ENCODE results near the gene GBF1. TPM values are rescaled to one million over a fixed set of nuclear protein-coding genes. Genes with fewer than 3 reads are reported as not detected.

The GBF1 gene
- total and polyA plus RNA-seq, 2 of the 13 experiments (the other 11 are each of a cell fraction or from before 2014, with no cell fraction given): 17.1 to 21.9 TPM

GRCh38 chr10:102419269-102420180 is 174.2 kb downstream of the GBF1 start (continued):
- no peak for TF ChIP-seq ATF1 (CRISPR knock-in tag; IDR thresholded peaks at IDR 0.05)
- TF ChIP-seq SRSF1 (optimal IDR thresholded peaks at IDR 0.05; ENCODE audit: low read depth, low read length): no peak
- no peak for TF ChIP-seq ZFP36L1 (CRISPR knock-in tag; IDR thresholded peaks at IDR 0.05)
- TF ChIP-seq FUBP1 (CRISPR knock-in tag; IDR thresholded peaks at IDR 0.05; ENCODE audit: borderline replicate concordance): no peak
- no peak for TF ChIP-seq BRD4 (CRISPR knock-in tag; IDR thresholded peaks at IDR 0.05)
- TF ChIP-seq FOXJ3 (CRISPR knock-in tag; IDR thresholded peaks at IDR 0.05; ENCODE audit: borderline replicate concordance): no peak
- TF ChIP-seq SCMH1 (CRISPR knock-in tag; IDR thresholded peaks at IDR 0.05; ENCODE audit: borderline replicate concordance): no peak
- TF ChIP-seq ZFP91 (CRISPR knock-in tag; IDR thresholded peaks at IDR 0.05; ENCODE audit: borderline replicate concordance): peak; percentile 73
- TF ChIP-seq GRHL1 (CRISPR knock-in tag; conservative IDR thresholded peaks at IDR 0.05): no peak
- TF ChIP-seq ZNF337 (CRISPR knock-in tag; IDR thresholded peaks at IDR 0.05; ENCODE audit: borderline replicate concordance, low read depth): no peak
- TF ChIP-seq ZBTB42 (CRISPR knock-in tag; IDR thresholded peaks at IDR 0.05): no peak
- no peak for TF ChIP-seq TCF7L2 (IDR thresholded peaks at IDR 0.05; ENCODE audit: low read depth, low read length)
- no peak for TF ChIP-seq SRF (IDR thresholded peaks at IDR 0.05; ENCODE audit: low read depth, low read length)
- TF ChIP-seq LRRFIP1 (CRISPR knock-in tag; conservative IDR thresholded peaks at IDR 0.05): no peak
- no peak for TF ChIP-seq RFX1 (IDR thresholded peaks at IDR 0.05)
- TF ChIP-seq ZSCAN25 (CRISPR knock-in tag; IDR thresholded peaks at IDR 0.05): no peak
- TF ChIP-seq ELF3 (CRISPR knock-in tag; IDR thresholded peaks at IDR 0.05): no peak; the same call in 1 of the 2 replicates
- TF ChIP-seq ARID3A (IDR thresholded peaks at IDR 0.05; ENCODE audit: low read depth, low read length): no peak
- no peak for TF ChIP-seq PAWR (CRISPR knock-in tag; IDR thresholded peaks at IDR 0.05; ENCODE audit: borderline replicate concordance)
- TF ChIP-seq ZNF607 (CRISPR knock-in tag; IDR thresholded peaks at IDR 0.05; ENCODE audit: borderline replicate concordance): no peak
